GM21825 (cell line): Measurements from ENCODE around the gene MFN1.

Experiments
- ATAC-seq: cut with Tn5 transposase; IDR thresholded peaks from one replicate; pipeline ENCODE4 v1.9.1; 2021; ENCODE audit warnings: mild to moderate bottlenecking, moderate library complexity; ENCODE audit not compliant: unreplicated experiment

Gene MFN1

GRCh38 chr3:179336345-179336929 lies 11.1 kb upstream of the MFN1 start:
- ATAC-seq = no peak

DNA sequence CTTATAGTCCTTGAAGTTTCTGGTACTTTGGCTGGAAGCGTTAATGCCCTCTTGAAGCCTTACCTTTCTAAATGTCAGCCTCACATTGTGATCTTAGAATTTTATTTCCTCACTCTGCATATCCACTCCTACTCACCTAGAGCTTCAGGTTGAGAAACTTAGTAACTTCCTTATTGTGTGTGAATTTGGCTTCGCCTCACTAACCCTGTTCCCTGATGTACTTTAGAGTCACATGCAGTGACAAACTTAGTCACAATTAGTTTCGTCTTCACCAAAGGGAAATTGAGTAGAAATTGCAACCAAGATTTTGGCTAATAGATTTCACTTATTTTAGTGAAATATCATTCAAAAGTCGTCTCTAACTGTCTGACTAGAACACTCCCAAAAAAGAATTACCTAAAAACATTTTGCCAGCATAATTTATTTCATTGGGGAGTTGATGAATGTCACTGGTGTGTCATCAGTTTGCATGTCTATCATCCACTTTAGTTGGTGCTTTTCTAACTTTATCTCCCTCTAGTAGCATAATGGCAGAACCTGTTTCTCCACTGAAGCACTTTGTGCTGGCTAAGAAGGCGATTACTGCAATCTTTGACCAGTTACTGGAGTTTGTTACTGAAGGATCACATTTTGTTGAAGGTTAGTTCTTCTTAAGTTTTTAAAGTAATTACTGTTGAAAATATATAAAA lies 960 bp downstream of the MFN1 start:
- ATAC-seq = peak; percentile 66

GRCh38 chr3:179355996-179356395 lies 8.5 kb downstream of the MFN1 start:
- no peak for ATAC-seq

DNA sequence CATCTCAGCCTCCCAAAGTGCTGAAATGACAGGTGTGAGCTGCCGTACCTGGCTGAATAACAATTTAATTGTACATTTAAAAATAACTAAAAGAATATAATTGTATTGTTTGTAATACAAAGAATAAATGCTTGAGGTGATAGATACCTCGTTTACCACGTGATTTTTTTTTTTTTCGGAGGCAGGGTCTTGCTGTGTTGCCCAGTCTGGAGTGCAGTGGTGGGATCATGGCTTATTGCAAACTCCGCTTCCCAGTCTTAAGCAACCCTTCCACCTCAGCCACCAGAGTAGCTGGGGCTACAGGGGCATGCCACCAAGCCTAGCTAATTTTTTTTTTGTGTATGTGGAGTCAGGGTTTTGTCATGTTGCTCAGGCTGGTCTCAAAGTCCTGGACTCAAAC lies 15.8 kb downstream of the MFN1 start:
- no peak for ATAC-seq

DNA sequence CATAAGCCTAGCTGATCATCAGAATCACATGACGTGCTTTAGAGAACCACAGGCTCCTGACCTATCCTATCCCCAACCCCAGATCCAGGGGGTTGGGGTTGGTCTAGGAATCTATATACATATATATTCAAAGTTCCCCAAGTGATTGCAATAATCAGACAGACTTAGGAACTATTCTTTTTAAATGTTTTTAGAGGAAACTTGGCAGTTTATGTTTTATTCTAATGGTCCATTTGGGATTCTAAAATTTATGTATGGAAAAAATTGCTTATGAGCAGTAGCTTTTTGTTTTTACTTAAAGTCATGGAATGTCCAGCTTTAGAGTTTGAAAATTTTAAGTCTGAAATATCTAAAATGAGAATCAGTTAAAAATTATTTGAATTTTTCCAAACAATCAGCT lies 22.1 kb downstream of the MFN1 start:
- no peak for ATAC-seq

DNA sequence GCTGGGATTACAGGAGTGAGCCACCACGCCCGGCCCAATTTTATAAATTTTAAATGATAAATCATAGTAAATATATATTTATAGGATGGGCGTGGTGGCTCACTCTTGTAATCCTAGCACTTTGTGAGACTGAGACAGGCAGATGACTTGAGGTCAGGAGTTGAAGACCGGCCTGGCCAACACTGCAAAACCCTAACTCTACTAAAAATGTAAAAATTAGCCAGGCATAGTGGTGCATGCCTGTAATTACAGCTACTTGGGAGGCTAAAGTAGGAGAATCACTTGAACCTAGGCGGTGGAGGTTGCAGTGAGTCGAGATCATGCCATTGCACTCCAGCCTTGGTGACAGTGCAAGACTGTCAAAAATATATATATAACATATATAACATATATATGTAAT lies 26.4 kb downstream of the MFN1 start:
- no peak for ATAC-seq

GRCh38 chr3:179375091-179375999 lies 27.8 kb downstream of the MFN1 start:
- no peak for ATAC-seq

DNA sequence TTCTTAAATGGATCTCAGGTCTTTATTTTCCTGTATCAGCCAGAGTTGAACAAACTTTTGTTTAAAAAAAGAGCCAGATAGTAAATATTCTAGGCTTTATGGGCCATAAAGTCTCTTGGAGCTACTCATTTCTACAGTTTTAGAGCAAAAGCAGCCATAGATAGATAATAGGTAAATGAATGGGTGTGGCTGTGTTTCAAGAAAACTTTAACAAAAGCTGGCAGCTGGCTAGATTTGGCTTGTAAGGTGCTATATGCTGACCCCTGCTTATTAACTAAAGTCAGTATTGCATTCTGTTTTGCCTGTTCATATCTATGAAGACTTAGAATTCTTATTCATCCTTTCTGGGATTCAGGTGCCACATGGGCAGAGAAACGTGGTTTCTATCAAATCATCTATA lies 29.0 kb downstream of the MFN1 start:
- no peak for ATAC-seq

GRCh38 chr3:179391906-179392305 lies 44.4 kb downstream of the MFN1 start:
- no peak for ATAC-seq

DNA sequence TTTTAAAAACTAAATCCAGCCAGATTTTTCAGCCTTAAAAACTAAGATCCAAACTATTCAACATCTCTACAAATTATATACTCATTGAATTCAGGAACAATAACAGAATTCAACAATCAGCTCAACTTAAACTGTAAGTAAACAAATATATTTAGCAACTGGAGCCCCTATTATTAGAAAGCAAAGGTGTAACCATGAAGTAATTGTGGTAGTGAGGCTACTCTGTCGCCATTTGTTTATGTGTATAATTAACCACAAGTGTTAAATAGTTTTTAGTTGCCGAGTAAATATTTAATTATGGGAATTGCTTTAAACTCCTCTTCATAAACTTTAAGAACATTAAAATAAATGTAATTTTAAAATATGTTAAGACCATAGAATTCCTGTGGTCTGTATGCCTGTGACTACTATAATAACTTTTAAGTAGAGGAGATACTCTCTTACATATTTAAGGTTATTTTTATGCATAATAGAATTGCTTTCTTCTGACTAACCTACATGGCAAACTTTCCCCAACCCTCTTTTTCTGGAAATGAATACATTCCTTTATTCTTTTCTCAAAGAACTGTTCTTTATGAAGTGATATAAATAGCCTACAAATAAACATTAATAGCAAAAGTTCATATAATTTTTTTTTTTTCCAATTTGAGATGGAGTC lies 51.2 kb downstream of the MFN1 start:
- ATAC-seq = no peak

GRCh38 chr3:179401561-179401960 lies 54.1 kb downstream of the MFN1 start:
- no peak for ATAC-seq

GRCh38 chr3:179402963-179403362 lies 55.5 kb downstream of the MFN1 start:
- no peak for ATAC-seq

DNA sequence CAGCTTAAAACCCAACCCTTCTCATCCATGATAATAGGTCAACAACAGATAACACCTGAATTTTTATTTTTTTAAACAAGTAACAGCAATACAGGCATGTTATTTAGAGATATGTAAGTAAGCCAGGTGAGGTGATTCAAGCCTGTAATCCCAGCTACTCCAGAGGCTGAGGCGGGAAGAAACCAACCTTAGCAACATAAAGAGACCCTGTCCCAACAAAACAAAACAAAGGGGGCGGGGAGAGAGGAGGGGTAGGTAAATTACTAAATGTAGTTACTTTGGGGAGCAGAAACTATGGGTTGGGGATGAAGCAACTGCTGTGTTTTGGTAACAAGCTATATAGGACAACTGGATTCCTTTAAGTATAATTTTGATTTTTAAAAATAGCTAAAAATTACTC lies 56.8 kb downstream of the MFN1 start:
- ATAC-seq = no peak

GRCh38 chr3:179410331-179410730 lies 62.8 kb downstream of the MFN1 start:
- no peak for ATAC-seq

- ATAC-seq = no peak
Measured at GRCh38 chr3:179410999-179411398, 63.5 kb downstream of the MFN1 start.

GRCh38 chr3:179414804-179415203 lies 67.3 kb downstream of the MFN1 start:
- ATAC-seq = no peak

GRCh38 chr3:179415377-179415776 lies 67.9 kb downstream of the MFN1 start:
- ATAC-seq = no peak

DNA sequence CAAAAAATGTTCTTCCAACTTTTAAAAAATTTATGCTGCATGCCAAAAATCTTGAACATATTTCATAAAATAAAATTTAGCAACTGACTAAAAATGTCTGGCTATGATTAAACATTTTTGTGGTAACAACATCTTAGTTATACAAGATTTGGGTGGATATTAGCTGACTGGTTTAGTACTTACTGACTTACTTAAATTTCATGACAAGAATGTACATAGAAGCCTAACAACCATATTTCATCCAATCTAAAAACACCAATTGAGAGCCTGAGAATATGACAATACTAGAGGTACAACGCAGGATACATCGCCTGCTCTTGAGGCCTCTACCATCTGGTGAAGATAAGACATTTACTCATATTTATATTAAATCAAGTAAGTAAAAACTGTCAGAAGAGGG lies 69.2 kb downstream of the MFN1 start:
- no peak for ATAC-seq

- ATAC-seq = no peak
Measured at GRCh38 chr3:179418610-179419009, 71.1 kb downstream of the MFN1 start.

- no peak for ATAC-seq
Measured at GRCh38 chr3:179421500-179421899, 74.0 kb downstream of the MFN1 start.

DNA sequence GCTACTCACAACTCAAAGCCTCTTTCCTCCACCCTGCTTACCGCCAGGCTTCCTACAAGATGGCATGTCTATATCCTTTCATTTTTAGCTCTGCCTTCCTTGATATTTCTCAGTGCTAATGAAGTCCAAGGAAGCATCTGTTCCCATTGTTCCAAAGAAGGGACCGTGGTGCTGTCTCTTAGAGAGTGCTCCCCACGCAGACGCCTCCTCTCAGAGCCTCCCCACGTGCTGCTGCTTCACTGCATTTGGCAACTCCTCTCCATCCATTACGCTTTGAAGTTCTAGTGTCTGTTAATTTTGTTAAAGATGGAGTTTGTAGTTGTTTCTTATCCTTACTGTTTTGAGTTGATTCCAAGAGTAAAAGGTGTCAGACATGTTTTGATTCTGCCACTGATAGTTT lies 77.6 kb downstream of the MFN1 start:
- no peak for ATAC-seq
